IPS DF 4.7 (cell line): Measurements from ENCODE around the gene ZNF879.

Source experiments
- DNase-seq: peaks from one replicate; pipeline ENCODE4 v3.0.0-alpha.2; 2013; ENCODE audit warnings: low spot score; ENCODE audit errors: extremely low read depth

Gene ZNF879

GRCh38 chr5:179023528-179024189 is at the start of gene ZNF879:
TSS of gene ZNF879 (plus strand) at chr5:179023804. CDS start at chr5:179025005, 1,201 bp downstream.
- DNase-seq, result peak; percentile 90

- DNase-seq, result no peak
These were observed 42.2 kb upstream of the ZNF879 start for GRCh38 chr5:178981381-178981780.

GRCh38 chr5:178982941-178983340 is 40.7 kb upstream of the ZNF879 start:
- DNase-seq, result no peak

- DNase-seq, result no peak
These were observed 39.9 kb upstream of the ZNF879 start for GRCh38 chr5:178983728-178984127.

GRCh38 chr5:178984145-178985072 is 39.2 kb upstream of the ZNF879 start:
- no peak for DNase-seq

GRCh38 chr5:178986326-178986960 is 37.2 kb upstream of the ZNF879 start:
- DNase-seq, result no peak

- DNase-seq, result no peak
These were observed 35.0 kb upstream of the ZNF879 start for GRCh38 chr5:178988436-178989220.

- DNase-seq, result no peak
These were observed 34.3 kb upstream of the ZNF879 start for GRCh38 chr5:178989311-178989710.

- no peak for DNase-seq
These were observed 33.1 kb upstream of the ZNF879 start for GRCh38 chr5:178990491-178990890.

GRCh38 chr5:178991190-178992145 is 32.1 kb upstream of the ZNF879 start:
- DNase-seq, result no peak

- DNase-seq, result no peak
These were observed 31.2 kb upstream of the ZNF879 start for GRCh38 chr5:178992291-178992895.

- no peak for DNase-seq
These were observed 30.3 kb upstream of the ZNF879 start for GRCh38 chr5:178993236-178993765.

GRCh38 chr5:178993955-178994579 is 29.5 kb upstream of the ZNF879 start:
- no peak for DNase-seq

GRCh38 chr5:178994580-178995340 is 28.8 kb upstream of the ZNF879 start, which contains the start of gene GRM6:
TSS of gene GRM6 (minus strand) at chr5:178995320. CDS start at chr5:178994944, 376 bp downstream.
- DNase-seq, result no peak

GRCh38 chr5:178995341-178995690 is 28.3 kb upstream of the ZNF879 start:
- DNase-seq, result no peak

- DNase-seq, result no peak
These were observed 27.4 kb upstream of the ZNF879 start for GRCh38 chr5:178996156-178996555.

GRCh38 chr5:178997191-178997590 is 26.4 kb upstream of the ZNF879 start:
- no peak for DNase-seq

- no peak for DNase-seq
These were observed 25.2 kb upstream of the ZNF879 start for GRCh38 chr5:178998441-178998840.
